ENCODE measurements around the gene PRRX2.

The PRRX2 gene

DNA sequence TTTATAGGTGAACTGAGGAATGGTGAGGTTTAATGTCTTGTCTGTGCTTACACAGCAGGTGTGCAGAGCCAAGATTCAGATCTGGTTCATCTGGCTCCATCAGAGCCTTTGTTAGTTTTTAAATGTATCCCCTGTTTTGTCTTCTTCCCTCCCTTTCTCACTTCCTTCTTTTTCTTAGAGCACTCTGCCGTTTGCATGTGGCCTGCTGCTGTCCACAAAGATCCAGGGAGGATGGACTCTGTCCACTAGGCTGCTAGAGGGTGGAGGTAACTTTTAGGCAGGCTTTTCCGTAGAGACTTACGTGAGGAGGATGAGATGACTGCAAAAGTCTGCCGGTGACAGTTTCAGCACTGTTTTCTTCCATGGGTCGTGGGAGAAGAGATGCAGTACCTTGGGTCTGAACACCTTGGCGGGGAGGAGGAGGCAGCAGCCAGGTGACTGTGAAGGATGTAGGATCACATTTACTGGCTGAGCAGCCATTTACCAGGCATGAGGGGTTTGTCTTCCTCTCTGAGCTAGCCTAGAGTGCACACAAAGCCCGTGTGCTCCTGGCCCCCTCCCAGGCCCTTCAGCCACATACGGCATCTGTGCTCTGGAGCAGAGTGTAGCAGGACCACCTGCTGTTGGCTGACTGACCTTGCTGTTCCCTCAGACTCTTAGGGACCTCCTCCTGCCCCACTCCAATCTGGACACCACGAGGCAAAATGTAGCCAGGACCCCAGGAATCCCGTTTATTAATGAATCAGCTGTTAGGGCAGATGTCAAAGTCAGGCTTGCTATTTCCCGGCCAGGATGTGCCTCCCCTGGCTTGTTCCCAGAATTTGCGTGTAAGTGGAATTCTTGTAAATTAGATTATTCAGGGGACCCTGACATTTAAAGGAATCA, 37.6 kb upstream of the PRRX2 start:
- H3K9me3 ChIP-seq = no peaks in the 10 kb centered on the region
- H4K20me1 ChIP-seq = peaks cover 66% of the 10 kb centered on the region
- H3K4me1 ChIP-seq = peaks cover 89% of the 10 kb centered on the region
- TF ChIP-seq Cebpa-rat (IDR thresholded peaks at IDR 0.05) = no peak
- no peaks in the 10 kb centered on the region for H3K27me3 ChIP-seq
- peak overlapping the region; percentile 96 for H3K4me2 ChIP-seq
- peaks cover 48% of the 10 kb centered on the region for H3K36me3 ChIP-seq
- H3K4me3 ChIP-seq = peak overlapping the region; percentile 84
- peak overlapping the region; percentile 97 for H3K27ac ChIP-seq
- peak overlapping the region; percentile 91 for H3K9ac ChIP-seq

DNA sequence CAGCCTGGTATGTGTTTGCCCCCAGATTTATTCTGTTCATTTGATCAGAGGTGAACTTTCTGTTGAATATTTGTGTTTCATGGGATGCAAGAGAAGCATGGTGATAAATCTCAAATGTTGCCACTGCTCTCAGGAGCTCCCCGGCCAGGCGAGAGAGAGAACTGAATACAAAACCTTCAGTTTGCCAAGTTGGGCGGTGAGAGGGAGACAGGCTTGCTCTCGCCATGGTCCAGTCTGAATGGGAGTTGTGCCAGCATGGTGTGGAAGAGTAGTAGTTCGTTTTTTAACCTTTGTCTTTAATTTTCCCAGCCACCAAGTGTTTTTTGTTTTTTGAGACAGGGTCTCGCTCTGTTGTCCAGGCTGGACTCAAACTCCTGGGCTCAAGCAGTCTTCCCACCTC, 36.7 kb upstream of the PRRX2 start:
- H3K9ac ChIP-seq = no peak overlapping the region; the same call in 1 of the 2 replicates
- peaks cover 75% of the 10 kb centered on the region for H4K20me1 ChIP-seq
- no peaks in the 10 kb centered on the region for H3K27me3 ChIP-seq
- H3K9me3 ChIP-seq = no peaks in the 10 kb centered on the region
- peaks cover 82% of the 10 kb centered on the region for H3K4me1 ChIP-seq
- H3K4me3 ChIP-seq = no peak overlapping the region
- H3K27ac ChIP-seq = no peak overlapping the region
- peaks cover 57% of the 10 kb centered on the region for H3K36me3 ChIP-seq
- peak overlapping the region; percentile 96 for H3K4me2 ChIP-seq
- TF ChIP-seq Cebpa-rat (IDR thresholded peaks at IDR 0.05) = no peak

DNA sequence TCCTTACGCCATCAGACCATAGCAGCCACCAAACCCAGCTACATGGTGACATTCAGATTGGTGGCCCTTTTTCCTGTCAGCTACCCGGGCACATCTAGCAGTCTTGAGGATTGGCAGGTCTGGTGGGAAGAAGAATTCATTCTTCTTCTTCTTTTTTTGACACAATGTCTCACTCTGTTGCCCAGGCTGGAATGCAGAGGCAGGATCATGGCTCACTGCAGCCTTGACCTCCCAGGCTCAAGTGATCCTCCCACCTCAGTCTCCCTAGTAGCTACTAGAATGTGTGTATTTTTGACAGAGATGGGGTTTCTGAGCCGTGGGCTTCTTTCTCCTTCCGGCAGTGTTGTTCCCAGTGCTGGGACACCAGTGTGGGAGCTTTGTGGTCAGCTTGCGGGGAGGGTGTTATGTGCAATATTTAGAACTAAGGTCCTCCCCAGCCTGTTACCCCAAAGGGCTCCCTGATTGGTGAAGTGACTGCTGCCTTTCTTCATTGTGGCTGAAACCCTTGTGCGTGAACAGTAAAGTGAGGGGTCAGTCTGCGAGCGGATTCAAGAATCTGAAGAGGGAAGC, 36.1 kb upstream of the PRRX2 start:
- Histone ChIP-seq H3K36me3 (peaks cover 64% of the 10 kb centered on the region), H3K27ac (no peak overlapping the region), H3K9me3 (no peaks in the 10 kb centered on the region), H3K4me1 (peaks cover 76% of the 10 kb centered on the region), H3K4me3 (no peak overlapping the region), H3K9ac (0 out of 2 replicates have a peak overlapping the region, but pooled peaks have one; percentile 29), H4K20me1 (peaks cover 81% of the 10 kb centered on the region), H3K4me2 (peak overlapping the region; percentile 7; the same call in 1 of the 2 replicates), H3K27me3 (no peaks in the 10 kb centered on the region)
- no peak for TF ChIP-seq Cebpa-rat (IDR thresholded peaks at IDR 0.05)

DNA sequence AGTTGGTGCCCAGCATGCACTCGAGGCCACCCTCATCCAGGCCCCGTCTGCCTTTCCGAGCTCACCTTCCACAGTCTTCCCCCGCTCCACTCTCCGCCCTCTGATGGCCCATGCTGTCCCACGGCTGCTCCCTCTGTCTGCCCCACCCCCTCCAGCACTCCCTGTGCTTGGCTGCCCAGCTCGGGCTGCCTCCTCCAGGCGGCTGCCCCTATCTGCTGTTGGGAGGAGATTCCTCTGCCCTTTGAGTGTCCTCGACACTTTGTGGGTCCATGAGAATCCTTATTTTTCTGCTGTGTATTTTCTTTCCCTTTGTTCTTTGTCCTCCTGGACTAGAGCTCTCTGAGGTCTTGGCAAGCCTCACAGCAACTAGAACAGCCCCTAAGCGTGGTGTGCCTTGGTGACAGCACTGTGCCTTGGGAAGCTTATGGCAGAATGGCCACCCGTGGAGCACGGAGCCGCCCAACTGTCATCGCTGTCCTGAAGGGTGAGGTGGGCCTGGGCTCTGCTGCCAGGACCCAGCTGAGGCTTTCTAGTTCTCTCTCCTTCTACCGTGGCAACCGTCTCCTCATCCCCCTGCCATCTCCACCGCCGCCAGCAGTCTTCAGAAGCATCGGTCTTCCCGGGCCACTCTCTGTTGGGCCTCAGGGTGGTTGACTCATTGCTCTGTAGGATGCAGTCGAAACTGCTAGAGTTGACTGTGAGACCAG, 34.3 kb upstream of the PRRX2 start:
- Histone ChIP-seq H3K9me3 (no peaks in the 10 kb centered on the region), H3K36me3 (peaks cover 82% of the 10 kb centered on the region), H3K9ac (peak overlapping the region; percentile 24; the same call in 1 of the 2 replicates), H3K27me3 (no peaks in the 10 kb centered on the region), H3K4me1 (peaks cover 61% of the 10 kb centered on the region), H4K20me1 (peaks cover 99% of the 10 kb centered on the region), H3K4me3 (no peak overlapping the region), H3K4me2 (peak overlapping the region; percentile 48), H3K27ac (peak overlapping the region; percentile 6; the same call in 1 of the 2 replicates)
- no peak for TF ChIP-seq Cebpa-rat (IDR thresholded peaks at IDR 0.05)

DNA sequence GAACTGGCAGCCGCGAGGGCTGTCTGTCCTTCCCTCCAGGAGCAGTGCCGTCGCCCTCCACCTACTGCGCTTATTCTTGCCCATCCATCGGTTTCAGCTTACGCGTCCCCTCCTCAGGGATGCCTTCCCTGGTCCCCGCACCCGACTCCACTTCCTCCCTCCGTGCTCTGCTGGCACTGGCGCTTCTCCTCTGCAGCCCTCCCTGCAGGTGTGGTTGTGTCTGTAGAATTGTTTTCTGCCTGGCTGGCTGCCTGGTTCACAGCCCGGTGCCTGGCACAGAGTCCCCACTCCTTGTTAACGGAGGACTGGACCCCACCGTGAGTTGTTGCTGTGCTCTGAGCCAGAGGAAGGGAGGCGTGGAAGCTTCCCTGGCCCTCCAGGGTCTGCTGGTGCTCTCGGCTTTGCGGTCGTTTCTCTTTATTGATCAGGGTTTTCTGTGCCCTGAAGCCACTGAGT, 33.7 kb upstream of the PRRX2 start:
- no peak overlapping the region for H3K27ac ChIP-seq
- peak overlapping the region; percentile 3; the same call in 1 of the 2 replicates for H3K9ac ChIP-seq
- peak overlapping the region; percentile 48 for H3K4me2 ChIP-seq

DNA sequence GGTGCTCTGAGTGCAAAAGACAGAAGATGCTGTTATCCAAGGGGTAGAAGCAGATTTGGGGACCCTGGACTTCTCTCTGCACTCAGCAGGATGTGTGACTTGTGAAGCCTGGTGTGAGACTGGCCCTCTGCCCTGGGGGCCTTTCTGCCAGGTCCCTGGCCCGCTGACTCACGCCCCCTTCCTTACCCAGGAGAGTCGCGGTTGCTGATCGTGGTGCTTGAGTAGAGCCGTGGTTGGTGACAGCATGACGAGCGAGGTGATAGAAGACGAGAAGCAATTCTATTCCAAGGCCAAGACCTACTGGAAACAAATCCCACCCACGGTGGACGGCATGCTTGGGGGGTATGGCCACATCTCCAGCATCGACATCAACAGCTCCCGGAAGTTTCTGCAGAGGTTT, 33.0 kb upstream of the PRRX2 start:
- Histone ChIP-seq H3K27me3 (no peaks in the 10 kb centered on the region), H3K4me2 (peak overlapping the region; percentile 48; the same call in 1 of the 2 replicates), H3K9ac (peak overlapping the region; percentile 3; the same call in 1 of the 2 replicates), H3K36me3 (peaks cover 95% of the 10 kb centered on the region), H3K4me1 (peaks cover 66% of the 10 kb centered on the region), H3K4me3 (no peak overlapping the region), H3K27ac (no peak overlapping the region), H4K20me1 (peaks cover 99% of the 10 kb centered on the region), H3K9me3 (no peaks in the 10 kb centered on the region)
- TF ChIP-seq Cebpa-rat (IDR thresholded peaks at IDR 0.05) = no peak

More for the DNA sequence above, 33.7 kb upstream of the PRRX2 start:
- no peak for TF ChIP-seq Cebpa-rat (IDR thresholded peaks at IDR 0.05)
- Histone ChIP-seq H4K20me1 (peaks cover 99% of the 10 kb centered on the region), H3K27me3 (no peaks in the 10 kb centered on the region), H3K4me1 (peaks cover 66% of the 10 kb centered on the region), H3K4me3 (no peak overlapping the region), H3K9me3 (no peaks in the 10 kb centered on the region), H3K36me3 (peaks cover 87% of the 10 kb centered on the region)

DNA sequence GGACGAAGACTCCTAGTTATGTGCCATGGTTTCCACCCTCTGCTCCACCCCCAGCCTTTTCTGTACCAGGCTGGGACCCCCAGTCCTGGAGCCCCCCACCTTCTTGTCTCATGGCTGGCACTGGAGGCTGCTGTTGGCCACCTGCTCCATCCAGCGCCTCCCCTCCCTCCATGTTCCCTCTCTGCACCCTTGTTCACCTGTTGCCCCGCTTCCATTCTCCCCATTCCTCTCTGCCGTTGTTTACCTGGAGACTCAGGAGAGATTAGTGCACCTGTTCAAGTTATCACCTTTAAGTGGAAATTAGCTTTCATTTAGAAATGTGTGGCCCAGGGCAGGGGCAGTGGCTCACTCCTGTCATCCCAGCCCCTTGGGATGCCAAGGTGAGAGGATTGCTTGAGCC, 32.2 kb upstream of the PRRX2 start:
- Histone ChIP-seq H4K20me1 (peaks cover 99% of the 10 kb centered on the region), H3K9ac (no peak overlapping the region), H3K36me3 (peaks cover 98% of the 10 kb centered on the region)

DNA sequence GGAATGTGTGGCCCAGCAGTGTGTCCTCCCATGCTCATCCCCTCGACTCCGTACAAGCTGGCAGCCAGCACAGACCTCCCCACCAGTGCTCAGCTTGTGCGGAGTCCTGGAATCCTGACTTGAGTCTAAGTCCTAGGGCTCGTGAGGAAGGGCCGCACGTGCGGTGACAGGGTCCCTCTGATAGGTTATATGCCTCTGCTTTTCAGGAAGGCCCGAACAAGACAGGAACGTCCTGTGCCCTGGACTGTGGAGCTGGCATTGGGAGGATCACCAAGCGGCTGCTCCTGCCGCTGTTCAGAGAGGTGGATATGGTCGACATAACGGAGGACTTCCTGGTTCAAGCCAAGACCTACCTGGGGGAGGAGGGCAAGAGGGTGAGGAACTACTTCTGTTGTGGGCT, 31.6 kb upstream of the PRRX2 start:
- Histone ChIP-seq H4K20me1 (peaks cover 99% of the 10 kb centered on the region), H3K4me1 (peaks cover 58% of the 10 kb centered on the region), H3K9ac (no peak overlapping the region), H3K4me2 (no peak overlapping the region), H3K27ac (no peak overlapping the region), H3K27me3 (no peaks in the 10 kb centered on the region), H3K4me3 (no peak overlapping the region), H3K9me3 (no peaks in the 10 kb centered on the region), H3K36me3 (peaks cover 98% of the 10 kb centered on the region)
- TF ChIP-seq Cebpa-rat (IDR thresholded peaks at IDR 0.05) = no peak

More for the DNA sequence above, 32.2 kb upstream of the PRRX2 start:
- peaks cover 64% of the 10 kb centered on the region for H3K4me1 ChIP-seq
- no peak overlapping the region for H3K4me3 ChIP-seq
- H3K9me3 ChIP-seq = no peaks in the 10 kb centered on the region
- no peak overlapping the region for H3K4me2 ChIP-seq
- TF ChIP-seq Cebpa-rat (IDR thresholded peaks at IDR 0.05) = no peak
- no peaks in the 10 kb centered on the region for H3K27me3 ChIP-seq
- H3K27ac ChIP-seq = no peak overlapping the region

Measured in BLaER1 (cell line).